Activated CD8-positive, alpha-beta memory T cell treated with anti-CD3 and anti-CD28 coated beads, Interleukin-2, amount 50 U/mL, for 4 hours (primary cell): Measurements from ENCODE around the gene AGR2.

Source experiments
- DNase-seq: peaks from one replicate; pipeline ENCODE4 v3.0.0-alpha.2; 2020

AGR2 gene

DNA sequence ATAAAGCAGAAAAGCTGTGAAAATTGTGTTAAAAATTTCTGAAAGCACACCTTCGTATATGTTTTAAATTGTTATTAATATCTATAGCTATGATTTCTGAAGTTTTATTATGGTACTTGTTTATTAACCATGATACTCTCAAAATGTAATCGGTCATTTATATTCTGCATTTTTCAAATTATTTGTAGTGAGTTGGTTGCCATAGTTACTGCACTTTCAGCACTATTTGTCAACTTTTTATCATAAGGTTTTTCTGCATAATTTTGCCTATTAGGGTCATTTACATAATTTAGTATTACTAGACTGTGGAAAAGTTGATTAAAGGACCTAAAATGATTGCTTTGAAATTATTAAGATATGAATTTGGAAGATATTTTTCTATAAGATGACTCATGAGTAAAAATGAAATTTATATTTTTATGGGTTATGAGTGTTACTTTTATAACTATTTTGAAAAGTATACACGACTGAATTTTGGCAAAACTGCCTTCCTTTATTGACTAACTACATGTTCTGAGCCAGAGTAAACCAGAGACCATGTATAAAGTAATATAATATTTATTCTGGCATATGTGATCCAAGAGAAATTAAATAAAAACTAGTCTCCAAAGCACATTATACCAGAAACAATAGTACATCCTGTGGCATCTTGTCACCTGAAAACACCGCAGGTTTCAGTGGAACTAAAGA lies 7.9 kb upstream of the AGR2 start:
- DNase-seq = no peak

DNA sequence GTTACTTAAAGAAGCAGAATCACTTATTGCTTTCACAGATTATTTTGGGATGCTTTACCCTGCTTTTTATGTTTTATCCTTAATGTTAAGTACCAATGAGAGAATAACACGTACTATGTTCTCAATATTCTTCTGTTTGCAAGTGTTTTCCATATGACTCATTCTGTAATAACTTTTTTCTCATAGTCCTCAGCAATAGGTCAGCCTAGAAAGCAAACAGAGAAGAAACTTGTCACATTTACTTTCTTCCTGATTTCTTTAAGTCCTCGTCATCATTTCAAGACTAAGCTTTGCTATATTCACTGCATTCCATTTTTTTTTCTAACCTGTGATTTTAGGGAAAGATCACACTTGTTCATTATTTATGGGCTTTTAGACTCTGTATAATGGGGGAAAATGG lies 6.8 kb upstream of the AGR2 start:
- no peak for DNase-seq

DNA sequence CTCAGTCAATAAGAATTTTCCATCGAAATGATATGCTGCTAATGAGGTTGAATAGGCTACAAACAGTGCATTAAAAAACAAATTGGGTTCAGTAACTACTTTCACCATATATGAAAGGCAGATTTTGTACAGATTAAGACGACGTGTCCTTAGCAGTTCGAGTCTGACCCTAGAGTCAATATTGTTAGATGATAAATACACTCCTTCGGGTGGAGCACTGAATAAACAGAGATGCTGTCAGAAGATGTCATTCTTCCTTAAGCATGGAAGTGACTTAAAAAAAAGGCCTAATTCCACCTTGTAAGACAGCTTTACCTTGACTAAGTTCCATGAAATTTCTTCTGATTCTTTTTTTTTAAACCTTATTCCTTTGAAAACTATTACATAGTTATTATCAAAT lies 5.8 kb upstream of the AGR2 start:
- no peak for DNase-seq

DNA sequence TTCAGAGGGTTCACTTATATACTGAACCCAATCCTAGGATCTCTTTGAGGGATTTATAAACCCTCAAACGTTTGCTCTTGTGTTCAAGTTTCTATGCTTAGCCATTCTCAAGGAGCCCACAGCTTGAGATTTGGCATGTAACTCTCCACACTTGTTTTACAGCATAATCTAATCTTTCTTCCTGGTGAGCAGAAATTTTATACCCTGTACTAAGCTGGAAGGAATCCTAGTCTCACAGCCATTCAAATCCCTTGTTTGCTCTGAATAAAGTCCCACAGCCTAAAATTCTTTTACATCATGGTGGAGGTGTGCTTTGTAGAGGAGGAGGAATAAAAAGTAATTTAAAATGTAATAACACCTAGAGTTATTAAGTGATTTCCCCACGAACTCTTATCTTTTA lies 5.3 kb upstream of the AGR2 start:
- DNase-seq = no peak

DNA sequence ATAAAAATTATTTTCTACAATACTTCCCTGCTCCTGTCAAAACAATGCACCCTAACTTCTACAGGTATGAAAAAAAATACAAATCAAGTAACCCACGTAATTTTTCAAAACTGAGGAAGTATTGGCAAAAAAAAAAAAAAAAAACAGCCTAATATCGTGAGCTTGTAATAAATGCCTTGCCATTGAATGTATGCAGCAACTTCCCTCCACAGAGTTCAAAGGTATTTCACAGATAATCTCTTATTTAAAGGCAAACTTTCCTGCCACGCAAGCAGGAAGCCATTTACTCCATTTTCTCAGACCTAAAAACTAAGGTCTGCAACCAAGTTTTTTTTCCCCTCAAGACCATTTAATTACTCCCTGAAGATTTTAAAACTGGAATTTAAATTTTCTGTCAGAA lies 642 bp upstream of the AGR2 start:
- no peak for DNase-seq

DNA sequence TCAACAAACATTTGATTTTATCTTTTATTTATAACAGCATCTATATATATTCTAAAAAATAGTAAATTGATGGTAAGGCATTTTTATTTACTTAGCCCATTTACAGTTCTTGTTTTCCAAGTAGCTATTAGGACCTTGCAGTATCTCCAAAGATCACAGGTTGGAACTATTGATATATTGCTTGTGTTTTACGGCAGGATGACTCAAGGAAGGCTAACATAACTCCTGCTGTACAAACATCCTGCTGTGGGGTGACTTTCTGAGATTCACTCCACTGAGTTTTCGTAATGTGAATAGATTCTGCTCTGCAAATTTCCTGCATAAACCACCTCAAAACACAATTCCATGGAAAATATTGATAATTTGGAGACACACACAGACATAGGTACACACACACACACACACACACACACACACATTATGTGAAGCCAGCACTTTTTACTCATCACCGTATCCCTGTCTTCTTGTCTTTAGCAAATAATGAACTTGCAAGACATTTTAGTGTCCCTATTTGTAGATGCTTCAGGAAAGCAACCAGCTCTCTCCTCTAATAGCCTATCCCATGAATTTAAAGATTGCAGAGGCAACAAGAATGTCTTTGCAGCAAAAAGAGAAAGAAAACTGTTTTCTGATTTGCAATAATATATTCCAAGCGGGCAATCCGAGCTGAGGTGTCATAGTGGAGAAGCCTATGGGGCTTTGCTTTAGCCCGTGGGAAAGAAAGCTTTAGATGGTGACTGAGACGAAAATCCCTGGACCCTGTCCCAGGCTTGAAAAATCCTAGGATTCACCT lies 722 bp downstream of the AGR2 start:
- DNase-seq = no peak

DNA sequence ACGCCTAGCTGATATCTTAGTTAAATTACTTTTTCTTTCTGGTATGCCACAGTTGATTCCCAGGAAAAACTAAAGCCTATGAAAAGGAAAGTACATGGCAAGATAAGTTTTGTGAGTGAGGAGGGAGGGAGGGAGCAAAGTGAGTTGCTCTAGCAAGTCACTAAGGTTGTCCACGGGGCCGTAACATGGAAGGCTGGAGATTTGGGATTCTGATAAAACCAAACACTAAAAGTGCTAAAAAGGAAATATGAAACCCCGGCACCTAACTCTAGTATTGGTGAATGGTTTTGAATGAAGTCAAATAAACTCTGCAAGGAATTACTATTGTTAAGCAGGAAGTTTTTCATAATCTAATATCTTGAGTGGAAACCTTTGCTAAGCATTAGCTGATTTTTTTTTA lies 1.7 kb downstream of the AGR2 start:
- no peak for DNase-seq

DNA sequence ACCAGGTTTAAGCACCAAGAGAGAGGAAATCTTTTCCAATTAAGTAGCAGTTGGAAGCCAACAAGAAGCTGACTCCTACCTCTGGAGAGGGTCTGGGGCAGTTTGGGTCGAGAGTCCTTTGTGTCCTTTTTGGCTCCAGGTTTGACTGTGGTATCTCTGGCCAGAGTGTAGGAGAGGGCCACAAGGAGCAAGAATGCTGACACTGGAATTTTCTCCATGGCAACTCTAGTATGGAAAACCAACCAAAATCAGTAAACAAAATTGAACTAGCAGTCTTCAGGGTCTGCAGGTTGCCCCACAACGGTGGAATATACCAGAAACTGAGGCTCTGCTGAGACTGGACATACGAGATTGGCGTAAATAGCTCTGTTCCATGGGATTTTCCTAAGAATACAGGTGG lies 3.2 kb downstream of the AGR2 start:
- no peak for DNase-seq

DNA sequence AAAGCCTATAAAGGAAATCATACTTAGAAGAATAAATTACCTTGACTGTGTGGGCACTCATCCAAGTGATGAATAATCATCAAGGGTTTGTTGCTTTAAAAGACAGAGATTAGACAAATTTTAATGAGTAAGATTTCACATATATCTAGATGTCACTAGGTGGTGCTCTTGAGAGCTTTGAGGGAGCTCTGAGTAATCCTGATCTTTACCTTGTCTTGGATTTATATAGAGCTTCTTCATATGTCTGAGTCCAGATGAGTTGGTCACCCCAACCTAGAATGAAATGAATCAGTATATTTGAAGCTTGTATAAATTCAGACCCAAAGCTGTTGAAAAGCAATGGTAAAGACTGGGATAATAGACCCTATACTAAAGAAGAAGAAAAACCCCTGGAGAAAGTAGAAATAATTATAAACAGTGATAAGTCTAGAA lies 3.7 kb downstream of the AGR2 start:
- no peak for DNase-seq

DNA sequence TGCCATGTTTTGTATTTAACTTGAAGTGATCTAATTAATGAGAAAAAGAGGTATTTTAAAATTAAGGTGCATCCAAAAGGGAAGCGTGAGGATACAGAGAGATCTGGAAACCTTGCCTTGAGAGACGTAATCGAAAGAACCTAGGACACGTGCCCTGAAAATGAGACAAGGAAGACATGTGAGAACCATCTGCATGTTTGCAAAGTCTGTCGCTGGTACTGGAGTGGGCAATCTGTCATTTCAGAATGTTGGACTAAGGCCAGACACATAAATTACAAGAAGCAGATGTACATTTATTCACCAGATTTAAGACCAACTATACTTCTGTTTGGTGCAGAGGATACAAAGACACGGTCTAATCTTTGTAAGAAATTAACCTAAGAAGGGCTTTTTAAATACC lies 9.2 kb downstream of the AGR2 start:
- no peak for DNase-seq

DNA sequence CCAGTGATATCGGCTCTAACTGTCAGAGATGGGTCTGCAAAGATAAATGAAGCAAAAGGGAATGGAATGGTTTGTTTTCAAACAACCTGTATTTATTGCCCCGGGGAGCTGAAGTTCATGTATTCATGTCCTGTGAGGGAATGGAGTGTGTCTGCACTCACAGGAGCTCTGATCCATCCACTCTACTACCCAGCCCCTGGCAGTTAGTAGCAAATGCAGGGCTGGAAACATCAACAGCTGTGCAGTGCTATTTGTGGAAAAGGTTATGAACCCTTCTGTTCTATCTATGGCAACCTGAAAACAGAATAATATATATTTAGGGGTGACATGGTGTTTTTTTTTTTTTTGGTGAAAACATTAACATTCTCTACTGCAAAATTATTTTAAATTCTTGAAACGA lies 9.8 kb downstream of the AGR2 start:
- DNase-seq = no peak

DNA sequence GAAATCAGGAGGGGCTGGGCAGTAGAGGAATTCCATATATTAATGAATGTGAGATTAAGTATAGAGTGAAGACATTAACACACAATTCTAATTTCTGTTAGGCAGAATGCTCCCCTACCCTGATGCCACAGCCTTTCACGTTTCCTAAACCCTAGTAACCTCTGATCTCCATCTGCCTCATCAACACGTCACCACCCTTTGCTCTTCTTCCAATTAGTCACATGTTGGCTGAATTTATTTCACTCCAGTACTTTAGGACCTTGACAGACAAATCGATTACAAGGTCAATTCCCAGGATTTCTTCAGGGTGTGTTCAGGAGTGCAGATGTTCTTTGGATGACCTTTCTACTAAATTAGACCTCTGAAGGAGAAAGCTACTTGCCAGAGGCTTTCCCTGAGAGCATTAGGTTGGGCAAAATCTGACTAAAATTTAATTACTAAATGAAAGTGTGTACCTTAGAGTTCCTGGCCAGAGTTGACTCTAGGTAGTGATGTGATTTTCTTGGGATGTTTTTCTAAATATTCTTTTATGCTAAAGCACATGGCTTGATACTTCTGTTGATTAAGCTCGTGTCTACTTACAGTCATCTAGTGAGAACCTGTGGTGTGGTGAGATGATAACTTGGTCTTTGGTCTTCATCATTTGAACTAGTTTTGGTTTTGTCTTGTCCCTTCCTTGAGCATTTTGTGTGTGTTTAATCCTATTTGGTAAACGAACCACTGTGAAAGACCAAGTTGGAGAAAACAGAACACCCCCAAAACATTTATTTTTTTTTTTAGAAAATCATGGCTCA lies 12.7 kb downstream of the AGR2 start:
- DNase-seq = no peak

DNA sequence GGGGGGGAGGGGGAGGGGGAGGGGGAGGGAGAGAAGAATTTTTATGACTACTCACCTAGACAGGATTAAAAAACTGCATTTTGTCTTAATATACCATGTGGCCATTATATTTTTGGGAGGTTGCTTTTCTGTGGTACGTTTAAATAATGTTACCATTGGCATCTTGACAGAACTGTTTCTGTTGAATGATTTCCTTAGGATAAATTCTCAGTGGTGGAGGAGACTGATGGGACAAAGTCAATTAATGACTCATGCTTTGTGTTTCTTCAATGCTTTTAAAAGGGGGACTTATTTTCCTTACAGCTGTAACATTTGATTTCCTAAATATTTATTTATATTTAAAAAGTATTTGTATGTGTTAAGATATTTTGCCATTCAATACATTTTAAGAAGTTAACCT lies 13.7 kb downstream of the AGR2 start:
- DNase-seq = no peak

DNA sequence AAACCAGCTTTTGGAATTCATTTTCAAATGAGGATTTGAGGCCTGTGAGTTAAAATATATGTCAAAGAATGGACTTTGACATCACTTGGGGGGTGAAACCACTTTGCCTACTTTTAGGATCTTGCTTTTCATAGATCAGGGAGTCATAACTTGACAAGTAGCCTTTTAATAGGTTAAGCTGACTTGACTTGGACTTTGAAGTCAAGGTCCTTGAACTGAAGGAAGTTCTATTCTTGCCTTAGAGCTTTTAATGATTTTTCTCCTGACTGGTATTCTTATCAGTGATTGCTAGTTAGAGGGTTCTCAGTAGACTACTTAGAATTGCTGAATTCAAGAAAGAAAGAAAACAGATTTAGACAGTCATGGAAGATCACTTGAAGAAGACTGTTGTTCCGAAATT lies 17.7 kb downstream of the AGR2 start:
- no peak for DNase-seq

DNA sequence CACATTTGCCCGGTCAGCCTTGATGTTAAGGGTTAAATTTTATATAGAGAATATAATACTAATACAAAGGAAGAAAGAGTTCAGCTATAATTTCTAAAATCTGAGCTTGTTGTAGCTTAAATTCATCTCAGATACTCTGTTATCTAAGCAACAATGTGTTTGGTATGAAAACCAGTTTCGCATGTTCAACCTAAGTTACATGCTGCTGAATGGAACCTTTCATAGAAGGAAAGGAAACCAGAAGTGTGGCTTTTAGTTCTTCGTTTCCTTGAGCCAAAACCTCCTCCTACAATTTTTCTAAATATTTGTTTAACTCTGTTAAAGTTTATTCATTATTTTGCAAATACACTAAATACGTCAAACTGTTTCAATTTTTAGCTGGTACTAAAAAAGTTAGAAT lies 18.5 kb downstream of the AGR2 start:
- DNase-seq = no peak

DNA sequence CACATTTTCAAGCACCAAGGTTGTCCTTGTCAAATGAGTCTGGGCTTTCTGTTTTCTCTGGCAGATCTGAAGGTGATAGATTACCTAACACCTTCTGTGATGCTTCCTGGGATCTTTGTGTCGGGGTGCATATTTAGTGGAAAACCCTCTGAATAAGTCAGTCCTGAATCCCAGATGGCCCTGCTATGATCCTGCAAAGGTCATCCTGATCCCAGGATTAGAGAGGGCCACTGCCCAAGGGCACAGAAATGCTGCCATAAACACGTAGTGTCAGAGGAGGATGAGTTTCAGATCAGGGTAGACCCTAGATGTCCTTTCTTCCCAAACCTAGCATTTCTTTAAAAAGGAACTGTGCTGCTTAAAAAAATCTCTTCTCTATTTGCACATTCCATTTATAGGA lies 19.0 kb downstream of the AGR2 start:
- no peak for DNase-seq

DNA sequence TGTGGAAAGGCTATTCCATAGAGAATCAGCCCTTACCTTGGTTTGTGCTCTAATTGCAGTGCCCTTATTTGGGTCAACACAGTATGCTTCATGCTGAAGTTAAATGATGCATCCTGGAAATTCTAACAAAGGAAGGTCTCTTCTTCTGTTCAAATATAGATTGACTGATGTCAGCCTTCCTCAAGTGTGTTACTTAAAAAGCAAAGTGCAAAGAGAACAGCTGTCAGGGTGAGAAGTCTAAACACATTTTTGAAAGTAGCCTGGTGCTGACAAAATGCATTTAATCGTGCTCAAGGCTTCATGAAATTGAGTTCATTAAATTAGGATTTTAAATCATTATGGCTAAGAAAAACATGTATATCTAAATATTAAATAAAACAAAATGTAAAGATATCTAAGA lies 19.5 kb downstream of the AGR2 start:
- no peak for DNase-seq

DNA sequence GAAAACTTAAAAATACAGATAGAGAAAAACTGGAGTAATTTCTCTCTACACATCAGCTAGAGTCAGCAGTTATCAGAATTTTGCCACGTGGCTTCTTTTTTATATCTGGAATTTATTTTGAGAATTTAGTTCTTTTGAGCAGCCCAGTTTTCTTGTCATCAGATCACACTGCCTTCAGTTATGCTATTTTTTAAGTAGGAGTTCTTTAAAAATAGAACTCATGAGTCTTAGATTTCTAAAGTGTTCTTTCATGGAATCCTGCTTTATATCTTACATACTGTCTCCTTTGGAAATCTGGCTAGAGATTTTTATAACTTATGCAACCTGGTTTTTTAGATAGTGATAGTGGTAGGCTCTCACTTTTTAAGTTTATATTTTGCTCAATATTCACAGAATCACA lies 24.2 kb downstream of the AGR2 start:
- DNase-seq = no peak

DNA sequence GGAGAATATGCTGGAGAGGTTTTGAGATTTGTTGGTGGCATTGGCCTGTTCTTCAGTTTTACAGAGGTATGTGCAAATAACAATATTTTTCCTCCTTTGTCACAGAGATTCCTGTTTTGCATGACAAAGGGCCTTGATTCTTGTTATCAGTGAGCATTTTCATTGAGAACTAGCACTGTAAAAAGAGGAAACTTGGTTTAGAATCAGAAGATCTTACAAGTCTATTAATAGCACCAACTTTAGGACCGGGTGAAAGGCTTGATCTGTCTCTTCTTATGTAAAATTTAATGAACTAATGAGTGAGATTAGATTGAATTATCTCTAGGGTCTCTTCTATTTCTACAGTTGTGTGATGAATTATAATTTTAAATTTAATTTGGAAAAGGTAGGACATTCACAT lies 25.7 kb downstream of the AGR2 start:
- no peak for DNase-seq

DNA sequence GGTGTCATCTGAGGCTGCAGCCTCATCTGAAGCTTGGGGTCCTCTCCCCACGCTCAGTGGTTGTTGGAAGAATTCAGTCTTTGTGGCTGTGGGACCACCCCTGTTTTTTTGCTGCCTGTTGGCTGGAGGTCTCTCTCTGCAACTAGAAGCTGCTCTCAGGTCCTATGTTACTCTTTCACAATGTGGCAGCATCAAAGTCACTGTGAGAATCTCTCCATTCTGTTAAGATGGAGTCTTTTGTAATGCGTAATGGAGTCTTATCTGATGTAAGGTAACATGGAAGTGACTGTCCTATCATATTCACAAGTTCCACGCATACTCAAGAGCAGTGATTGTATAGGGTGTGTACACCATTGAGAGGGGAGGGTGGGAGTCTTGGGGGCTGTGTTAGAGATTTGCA lies 26.3 kb downstream of the AGR2 start:
- DNase-seq = no peak

DNA sequence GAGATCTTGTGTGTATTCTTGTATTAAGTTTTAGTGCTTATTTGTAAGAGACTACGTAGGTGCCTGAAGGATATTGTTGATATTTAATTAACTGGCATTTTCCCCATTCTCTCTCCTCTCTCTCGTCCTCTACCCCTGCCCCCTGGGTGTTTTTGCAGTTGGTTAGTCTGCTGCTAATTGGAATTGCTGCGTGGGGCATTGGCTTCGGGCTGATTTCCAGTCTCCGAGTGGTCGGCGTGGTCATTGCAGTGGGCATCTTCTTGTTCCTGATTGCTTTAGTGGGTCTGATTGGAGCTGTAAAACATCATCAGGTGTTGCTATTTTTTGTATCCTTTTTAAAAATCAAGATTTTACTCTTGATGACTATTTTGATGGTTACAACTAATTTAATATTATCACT lies 28.7 kb downstream of the AGR2 start:
- no peak for DNase-seq

DNA sequence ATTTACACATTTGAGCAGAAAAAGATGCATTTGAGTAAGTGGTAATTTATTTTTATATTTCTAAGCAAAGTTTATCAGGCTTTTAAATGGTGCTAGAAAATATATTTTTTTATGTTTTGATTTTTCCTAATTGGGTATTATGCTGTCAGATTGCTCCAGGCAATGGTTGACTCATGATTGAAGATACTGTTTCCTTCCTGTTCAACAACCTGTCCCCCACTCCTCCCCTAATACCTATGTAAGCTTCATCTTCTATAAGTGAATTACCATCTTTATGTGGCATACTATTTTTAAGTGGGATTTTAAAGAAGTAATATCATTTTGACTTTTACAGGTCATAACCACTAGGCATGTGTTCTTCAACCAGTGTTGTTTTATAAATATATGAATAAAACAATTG lies 29.8 kb downstream of the AGR2 start:
- DNase-seq = no peak

DNA sequence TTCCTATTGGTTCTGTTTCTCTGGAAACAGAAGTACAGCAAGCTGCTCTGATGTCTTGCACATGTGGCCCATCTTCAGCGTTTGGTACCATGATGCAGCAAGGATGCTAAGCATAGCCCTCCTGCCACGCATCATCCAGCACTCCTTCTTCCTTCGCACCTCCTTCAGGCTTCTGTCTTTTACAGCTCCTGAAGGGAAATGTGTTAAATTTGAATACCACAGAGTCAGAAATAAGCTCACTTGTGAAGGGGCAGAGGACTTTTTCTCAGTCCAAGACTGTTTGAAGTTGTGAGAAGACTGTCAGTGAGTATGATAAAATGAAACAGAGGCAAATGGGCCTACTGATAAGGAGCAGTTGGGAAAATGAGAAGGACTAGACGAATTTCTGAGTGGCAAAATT lies 30.5 kb downstream of the AGR2 start:
- DNase-seq = no peak

DNA sequence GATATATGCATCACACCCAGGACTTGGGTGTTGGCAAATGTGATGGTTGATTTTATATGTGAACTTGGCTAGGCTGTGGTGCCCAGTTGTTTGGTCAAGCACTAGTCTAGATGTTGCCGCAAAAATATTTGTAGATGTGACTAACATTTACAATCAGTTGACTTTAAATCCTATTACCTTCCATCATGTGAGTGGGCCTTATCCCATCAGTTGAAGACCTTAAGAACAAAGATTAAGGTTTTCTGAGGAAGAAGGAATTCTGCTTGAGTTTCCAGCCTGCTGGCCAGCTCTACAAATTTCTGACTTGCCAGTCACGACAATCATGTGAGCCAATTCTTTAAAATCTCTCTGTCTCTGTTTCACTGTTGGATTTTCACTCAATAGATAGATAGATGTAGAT lies 30.9 kb downstream of the AGR2 start:
- DNase-seq = no peak
